Activated CD8-positive, alpha-beta memory T cell treated with anti-CD3 and anti-CD28 coated beads, Interleukin-2, amount 10 ng/mL, durations not matched to agents 7 days and 5 days (primary cell): ENCODE data around the gene KIF16B. TPM values are rescaled to one million over a fixed set of nuclear protein-coding genes. Genes with fewer than 3 reads are reported as not detected.

ENCODE experiments used
- ATAC-seq: fragments of 150-1000 bp; cut with Tn5 transposase; one replicate; pipeline ENCODE4 v1.10.0; 2021; ENCODE audit warnings: moderate library complexity
- CTCF ChIA-PET: fragments of 350-600 bp; sonication (Branson Sonifier 250); formaldehyde crosslinking; loops from one replicate; lab custom pipeline; 2021; ENCODE audit warnings: antibody characterized with exemption; lab: Charles Lee
- DNase-seq: peaks from one replicate; pipeline ENCODE4 v3.0.0-alpha.2; 2020
- H3K27ac Mint-ChIP-seq: one replicate; pipeline ENCODE4 v1.8.0; 2021; ENCODE audit warnings: mild to moderate bottlenecking, mixed read lengths
- H3K27me3 Mint-ChIP-seq: one replicate; pipeline ENCODE4 v1.8.0; 2021; ENCODE audit warnings: mixed read lengths
- H3K36me3 Mint-ChIP-seq: one replicate; pipeline ENCODE4 v1.8.0; 2021; ENCODE audit warnings: mild to moderate bottlenecking, mixed read lengths
- H3K4me1 Mint-ChIP-seq: one replicate; pipeline ENCODE4 v1.8.0; 2021; ENCODE audit warnings: mixed read lengths
- H3K4me3 Mint-ChIP-seq: one replicate; pipeline ENCODE4 v1.8.0; 2021; ENCODE audit warnings: mild to moderate bottlenecking, moderate library complexity, mixed read lengths
- H3K9me3 Mint-ChIP-seq: one replicate; pipeline ENCODE4 v1.8.0; 2022; ENCODE audit warnings: low read depth, mixed read lengths
- total RNA-seq, 2 experiments: library from RNA; stranded (reverse); gene quantifications; one replicate each; pipeline ENCODE4 v1.2.3, GENCODE V29; 2021

The KIF16B gene
- total RNA-seq, 2 experiments from 2014 or later, result 3.0 to 4.1 TPM

- no peak for DNase-seq
- H3K4me1 Mint-ChIP-seq, result no peaks in the 10 kb centered on the region
- ATAC-seq, result no peak
- H3K9me3 Mint-ChIP-seq, result no peaks in the 10 kb centered on the region
- H3K4me3 Mint-ChIP-seq, result no peak overlapping the region
- no peaks in the 10 kb centered on the region for H3K36me3 Mint-ChIP-seq
- CTCF ChIA-PET, result interaction anchor here (1.6 kb wide), 1 partner anchor 243 kb away, joined by 8 read pairs; no protein-coding TSS in a partner anchor
- H3K27me3 Mint-ChIP-seq, result no peaks in the 10 kb centered on the region
- H3K27ac Mint-ChIP-seq, result no peak overlapping the region
Observed at GRCh38 chr20:16517946-16518783, 55.1 kb downstream of the KIF16B start.

- Mint-ChIP-seq H3K4me3 (no peak overlapping the region), H3K27me3 (no peaks in the 10 kb centered on the region), H3K9me3 (no peaks in the 10 kb centered on the region), H3K27ac (no peak overlapping the region), H3K4me1 (no peaks in the 10 kb centered on the region), H3K36me3 (no peaks in the 10 kb centered on the region)
- no peak for DNase-seq
- CTCF ChIA-PET, result interaction anchor here (0.9 kb wide), 1 partner anchor 16 kb away, joined by 3 read pairs; no protein-coding TSS in a partner anchor
- ATAC-seq, result no peak
Observed at GRCh38 chr20:16516794-16517193, 56.5 kb downstream of the KIF16B start.

- Mint-ChIP-seq H3K27ac (no peak overlapping the region), H3K4me1 (no peaks in the 10 kb centered on the region), H3K27me3 (no peaks in the 10 kb centered on the region), H3K9me3 (no peaks in the 10 kb centered on the region), H3K4me3 (no peak overlapping the region), H3K36me3 (no peaks in the 10 kb centered on the region)
- CTCF ChIA-PET, result no interaction called here
- no peak for ATAC-seq
- DNase-seq, result no peak
Observed at GRCh38 chr20:16515046-16515445, 58.2 kb downstream of the KIF16B start.

GRCh38 chr20:16514140-16514539 is 59.1 kb downstream of the KIF16B start:
- H3K4me3 Mint-ChIP-seq, result no peak overlapping the region
- H3K36me3 Mint-ChIP-seq, result no peaks in the 10 kb centered on the region
- no peak overlapping the region for H3K27ac Mint-ChIP-seq
- CTCF ChIA-PET, result no interaction called here
- H3K9me3 Mint-ChIP-seq, result no peaks in the 10 kb centered on the region
- ATAC-seq (no peak), DNase-seq (no peak)
- no peaks in the 10 kb centered on the region for H3K27me3 Mint-ChIP-seq
- H3K4me1 Mint-ChIP-seq, result no peaks in the 10 kb centered on the region

DNA sequence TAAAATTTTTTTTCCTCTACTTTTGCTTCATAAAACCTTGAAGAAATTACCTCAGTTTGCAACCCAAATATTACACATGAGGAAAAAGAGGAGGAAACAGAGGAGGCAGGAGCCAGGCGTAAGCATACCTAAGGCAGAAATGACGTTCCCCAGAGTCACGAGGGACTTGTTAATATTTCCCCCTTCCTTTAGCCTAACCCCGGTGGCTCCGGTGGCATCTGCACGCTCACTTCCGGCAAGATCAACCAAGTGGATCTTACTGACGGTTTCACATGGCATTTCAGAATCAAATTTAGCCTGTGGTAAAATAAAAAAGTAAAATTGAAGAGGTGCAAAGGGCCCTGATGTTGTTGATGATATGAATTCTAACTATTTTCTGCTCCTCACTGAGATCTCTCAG is 67.4 kb downstream of the KIF16B start:
- ATAC-seq (no peak), DNase-seq (no peak)
- Mint-ChIP-seq H3K4me3 (no peak overlapping the region), H3K27ac (no peak overlapping the region), H3K9me3 (peaks cover 2% of the 10 kb centered on the region), H3K36me3 (no peaks in the 10 kb centered on the region), H3K4me1 (peaks cover 2% of the 10 kb centered on the region), H3K27me3 (no peaks in the 10 kb centered on the region)
- CTCF ChIA-PET, result no interaction called here

GRCh38 chr20:16501301-16501700 is 71.9 kb downstream of the KIF16B start:
- H3K4me1 Mint-ChIP-seq, result peaks cover 2% of the 10 kb centered on the region
- H3K9me3 Mint-ChIP-seq, result peaks cover 2% of the 10 kb centered on the region
- no peaks in the 10 kb centered on the region for H3K27me3 Mint-ChIP-seq
- no peak overlapping the region for H3K4me3 Mint-ChIP-seq
- H3K36me3 Mint-ChIP-seq, result no peaks in the 10 kb centered on the region
- ATAC-seq, result no peak
- no peak overlapping the region for H3K27ac Mint-ChIP-seq
- CTCF ChIA-PET, result interaction anchor here (0.9 kb wide), 1 partner anchor 15 kb away, joined by 3 read pairs; no protein-coding TSS in a partner anchor
- no peak for DNase-seq

- CTCF ChIA-PET, result interaction anchor here (0.9 kb wide), 1 partner anchor 16 kb away, joined by 3 read pairs; no protein-coding TSS in a partner anchor
- no peak for ATAC-seq
- H3K27ac Mint-ChIP-seq, result no peak overlapping the region
Observed at GRCh38 chr20:16500197-16500596, 73.1 kb downstream of the KIF16B start.

GRCh38 chr20:16498526-16499253 is 74.6 kb downstream of the KIF16B start:
- Mint-ChIP-seq H3K27ac (no peak overlapping the region), H3K9me3 (peaks cover 2% of the 10 kb centered on the region), H3K4me1 (peaks cover 2% of the 10 kb centered on the region), H3K27me3 (no peaks in the 10 kb centered on the region), H3K36me3 (no peaks in the 10 kb centered on the region), H3K4me3 (no peak overlapping the region)
- CTCF ChIA-PET, result no interaction called here
- ATAC-seq, result no peak
- no peak for DNase-seq

More at GRCh38 chr20:16500197-16500596, 73.1 kb downstream of the KIF16B start:
- DNase-seq, result no peak
- peaks cover 2% of the 10 kb centered on the region for H3K4me1 Mint-ChIP-seq
- H3K9me3 Mint-ChIP-seq, result peaks cover 2% of the 10 kb centered on the region
- H3K27me3 Mint-ChIP-seq, result no peaks in the 10 kb centered on the region
- H3K36me3 Mint-ChIP-seq, result no peaks in the 10 kb centered on the region
- no peak overlapping the region for H3K4me3 Mint-ChIP-seq

DNA sequence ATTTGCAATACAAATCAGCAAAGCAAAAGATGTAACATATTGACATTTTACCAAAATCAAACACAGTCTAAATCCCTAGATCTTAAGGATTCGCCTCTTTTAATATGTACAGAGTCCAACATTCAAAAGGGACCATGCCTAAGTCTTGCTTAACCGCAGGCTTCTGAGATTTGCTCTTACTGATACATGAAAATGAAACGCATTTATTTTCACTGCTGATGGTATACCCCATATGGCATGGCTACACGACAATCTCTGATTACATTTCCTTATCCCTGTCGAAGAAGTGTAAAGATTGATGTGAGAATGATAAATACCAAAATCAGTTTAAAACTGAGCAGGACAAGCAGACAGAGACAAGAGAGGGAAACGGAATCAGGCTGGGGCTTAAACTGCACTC is 75.4 kb downstream of the KIF16B start:
- Mint-ChIP-seq H3K4me1 (peaks cover 2% of the 10 kb centered on the region), H3K9me3 (peaks cover 2% of the 10 kb centered on the region), H3K4me3 (no peak overlapping the region), H3K27me3 (no peaks in the 10 kb centered on the region), H3K36me3 (no peaks in the 10 kb centered on the region), H3K27ac (no peak overlapping the region)
- CTCF ChIA-PET, result no interaction called here
- no peak for ATAC-seq
- DNase-seq, result no peak

GRCh38 chr20:16493486-16493885 is 79.8 kb downstream of the KIF16B start:
- ATAC-seq (no peak), DNase-seq (no peak)
- CTCF ChIA-PET, result no interaction called here
- Mint-ChIP-seq H3K9me3 (no peaks in the 10 kb centered on the region), H3K27me3 (no peaks in the 10 kb centered on the region), H3K36me3 (no peaks in the 10 kb centered on the region), H3K4me3 (no peak overlapping the region), H3K27ac (no peak overlapping the region), H3K4me1 (no peaks in the 10 kb centered on the region)

DNA sequence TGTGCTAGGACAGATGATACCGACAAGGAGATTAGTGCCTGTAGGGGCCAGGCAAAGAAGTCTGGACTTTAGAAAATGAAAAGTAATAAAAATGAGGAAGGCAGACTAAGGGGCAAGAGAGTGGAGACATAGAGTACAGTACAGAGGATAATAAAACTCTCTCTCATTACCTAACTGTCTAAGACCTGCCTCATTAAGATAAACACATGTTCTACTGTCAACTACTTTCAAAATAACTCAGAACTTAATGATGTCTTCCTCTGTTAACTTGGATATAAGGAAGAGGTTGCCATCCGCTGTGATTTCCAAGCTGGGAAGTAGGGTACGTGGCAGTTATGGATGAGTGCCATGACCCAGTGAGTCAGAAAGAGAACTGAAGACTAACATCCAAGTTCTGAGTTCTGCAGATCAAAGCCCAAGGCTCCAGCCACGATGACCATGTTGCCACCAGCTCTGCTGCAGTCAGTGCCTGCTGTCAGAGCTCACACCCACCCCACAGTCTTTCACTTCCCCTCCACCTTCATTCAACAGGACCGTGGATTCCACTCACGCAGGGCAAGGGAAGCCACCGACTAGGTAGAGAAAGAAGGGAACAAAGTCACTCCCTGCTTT is 81.8 kb downstream of the KIF16B start:
- H3K4me3 Mint-ChIP-seq, result no peak overlapping the region
- H3K4me1 Mint-ChIP-seq, result no peaks in the 10 kb centered on the region
- DNase-seq (no peak), ATAC-seq (no peak)
- CTCF ChIA-PET, result interaction anchor here (0.6 kb wide), 1 partner anchor 1400 kb away, joined by 3 read pairs; no protein-coding TSS in a partner anchor
- H3K9me3 Mint-ChIP-seq, result no peaks in the 10 kb centered on the region
- H3K27me3 Mint-ChIP-seq, result no peaks in the 10 kb centered on the region
- no peak overlapping the region for H3K27ac Mint-ChIP-seq
- no peaks in the 10 kb centered on the region for H3K36me3 Mint-ChIP-seq

DNA sequence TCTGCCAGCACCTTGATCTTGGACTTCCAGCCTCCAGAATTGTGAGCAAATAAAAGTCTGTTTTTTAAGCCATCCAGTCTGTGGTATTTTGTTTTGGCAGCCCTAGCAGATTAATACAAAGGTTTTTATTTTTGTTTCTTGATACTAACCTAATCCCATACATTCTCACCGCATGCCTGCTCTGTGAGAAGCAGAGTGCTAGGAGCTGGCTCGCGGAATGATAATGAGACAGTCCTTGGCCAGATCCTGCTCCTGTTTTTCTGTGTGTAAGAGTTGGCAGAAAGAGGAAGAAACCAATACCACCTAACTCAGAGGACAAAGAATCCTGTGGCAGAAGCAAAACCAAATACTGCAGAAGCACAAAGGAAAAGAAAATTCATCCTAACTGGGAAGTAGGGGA is 82.6 kb downstream of the KIF16B start:
- Mint-ChIP-seq H3K4me1 (no peaks in the 10 kb centered on the region), H3K36me3 (no peaks in the 10 kb centered on the region), H3K9me3 (no peaks in the 10 kb centered on the region), H3K27ac (no peak overlapping the region), H3K4me3 (no peak overlapping the region), H3K27me3 (no peaks in the 10 kb centered on the region)
- ATAC-seq, result no peak
- CTCF ChIA-PET, result no interaction called here
- no peak for DNase-seq

DNA sequence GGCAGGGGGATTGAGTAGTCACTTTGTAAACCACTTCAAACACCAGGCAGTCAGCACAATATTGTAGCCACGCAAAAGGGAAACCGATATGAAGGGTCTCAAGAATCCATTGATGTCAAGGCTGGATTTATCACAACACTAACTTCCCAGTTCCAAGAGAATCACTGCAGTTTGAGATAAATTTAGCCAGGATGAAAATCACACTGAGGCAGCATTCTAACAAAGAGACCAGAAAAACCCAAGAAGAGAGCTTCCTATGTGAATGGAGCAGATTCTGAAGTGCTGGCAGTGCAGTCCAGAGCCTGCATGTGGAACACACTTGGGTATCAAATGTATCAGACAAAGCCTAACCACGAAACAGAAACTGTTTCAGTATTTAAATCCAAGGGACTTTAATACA is 84.6 kb downstream of the KIF16B start:
- Mint-ChIP-seq H3K9me3 (no peaks in the 10 kb centered on the region), H3K36me3 (no peaks in the 10 kb centered on the region), H3K4me1 (no peaks in the 10 kb centered on the region), H3K27ac (no peak overlapping the region), H3K4me3 (no peak overlapping the region), H3K27me3 (no peaks in the 10 kb centered on the region)
- ATAC-seq, result no peak
- no peak for DNase-seq
- CTCF ChIA-PET, result no interaction called here
